ENCODE measurements around the gene ZMYM3. TPM values are rescaled to one million over a fixed set of nuclear protein-coding genes. Genes with fewer than 3 reads are reported as not detected.

ZMYM3 gene
- total and polyA plus RNA-seq, 2 experiments from 2014 or later, result 31.0 to 71.1 TPM

GRCh38 chrX:71214152-71214551 is 39.8 kb downstream of the ZMYM3 start:
- H3K9me2 ChIP-seq (ENCODE audit: insufficient read depth), result no peaks in the 10 kb centered on the region
- H3K4me3 ChIP-seq, result no peak overlapping the region
- H3F3A ChIP-seq (replicated peaks; ENCODE audit: low read depth), result no peaks in the 10 kb centered on the region
- H3K27me3 Mint-ChIP-seq (ENCODE audit: insufficient read depth, low read depth, poor library complexity), result peaks cover 1% of the 10 kb centered on the region
- H3K9me3 Mint-ChIP-seq, result no peaks in the 10 kb centered on the region; the same call in 2 of the 3 replicates
- no peak overlapping the region for H3K4me2 ChIP-seq
- no peak overlapping the region for H3K4me3 Mint-ChIP-seq
- ATAC-seq (no peak), DNase-seq (ENCODE audit: low spot score) (no peak)
- no peaks in the 10 kb centered on the region for H3K79me2 ChIP-seq (replicated peaks; ENCODE audit: insufficient read depth)
- H3K27ac Mint-ChIP-seq, result no peak overlapping the region
- H3K4me1 ChIP-seq (ENCODE audit: insufficient read depth), result peaks cover 7% of the 10 kb centered on the region; the same call in 1 of the 2 replicates
- no peak overlapping the region for H2AFZ ChIP-seq
- H4K20me1 ChIP-seq (replicated peaks; ENCODE audit: insufficient read depth), result no peaks in the 10 kb centered on the region
- H3K4me1 Mint-ChIP-seq, result peaks cover 28% of the 10 kb centered on the region
- H3K36me3 Mint-ChIP-seq (ENCODE audit: low read depth), result no peaks in the 10 kb centered on the region
- TF ChIP-seq ETS1 (IDR thresholded peaks at IDR 0.05) (no peak), EZH2 (IDR thresholded peaks at IDR 0.05; ENCODE audit: low read depth, unreplicated experiment) (no peak), CTCF (conservative IDR thresholded peaks at IDR 0.05; ENCODE audit: low read depth in 2 of 2) (no peak), POLR2AphosphoS5 (IDR thresholded peaks at IDR 0.05; ENCODE audit: low read depth) (no peak), STAT1 (IDR thresholded peaks at IDR 0.05; ENCODE audit: unreplicated experiment) (no peak), NANOG (IDR thresholded peaks at IDR 0.05; ENCODE audit: borderline replicate concordance) (no peak), CREB1 (CRISPR knock-in tag; IDR thresholded peaks at IDR 0.05; ENCODE audit: low read depth) (no peak)
- no peaks in the 10 kb centered on the region for H3K36me3 ChIP-seq (ENCODE audit: insufficient read depth)
- no peaks in the 10 kb centered on the region for H3K27me3 ChIP-seq (ENCODE audit: insufficient read depth)
- no peak overlapping the region for H3K27ac ChIP-seq (ENCODE audit: low read depth)

- Histone ChIP-seq H3K4me1 (ENCODE audit: insufficient read depth) (peaks cover 7% of the 10 kb centered on the region; the same call in 1 of the 2 replicates), H2AFZ (no peak overlapping the region), H3K27me3 (ENCODE audit: insufficient read depth) (no peaks in the 10 kb centered on the region), H3K79me2 (replicated peaks; ENCODE audit: insufficient read depth) (no peaks in the 10 kb centered on the region), H3K36me3 (ENCODE audit: insufficient read depth) (no peaks in the 10 kb centered on the region), H3F3A (replicated peaks; ENCODE audit: low read depth) (no peaks in the 10 kb centered on the region), H3K4me3 (no peak overlapping the region), H4K20me1 (replicated peaks; ENCODE audit: insufficient read depth) (no peaks in the 10 kb centered on the region), H3K27ac (ENCODE audit: low read depth) (no peak overlapping the region), H3K9me2 (ENCODE audit: insufficient read depth) (no peaks in the 10 kb centered on the region), H3K4me2 (no peak overlapping the region)
- ATAC-seq, result no peak
- Mint-ChIP-seq H3K4me1 (peaks cover 28% of the 10 kb centered on the region), H3K36me3 (ENCODE audit: low read depth) (no peaks in the 10 kb centered on the region), H3K4me3 (no peak overlapping the region), H3K9me3 (no peaks in the 10 kb centered on the region; the same call in 2 of the 3 replicates), H3K27ac (no peak overlapping the region), H3K27me3 (ENCODE audit: insufficient read depth, low read depth, poor library complexity) (peaks cover 1% of the 10 kb centered on the region)
- no peak for DNase-seq (ENCODE audit: low spot score)
- TF ChIP-seq STAT1 (IDR thresholded peaks at IDR 0.05; ENCODE audit: unreplicated experiment) (no peak), EZH2phosphoT487 (IDR thresholded peaks at IDR 0.05; ENCODE audit: unreplicated experiment) (no peak), JUNB (IDR thresholded peaks at IDR 0.05; ENCODE audit: unreplicated experiment) (no peak), ZNF331 (CRISPR knock-in tag; IDR thresholded peaks at IDR 0.05; ENCODE audit: low read depth) (no peak), CREB1 (CRISPR knock-in tag; IDR thresholded peaks at IDR 0.05; ENCODE audit: low read depth) (no peak), POLR2AphosphoS5 (IDR thresholded peaks at IDR 0.05; ENCODE audit: low read depth) (no peak), EZH2 (IDR thresholded peaks at IDR 0.05; ENCODE audit: low read depth, unreplicated experiment) (no peak), ETS1 (IDR thresholded peaks at IDR 0.05) (no peak), ZNF114 (CRISPR knock-in tag; IDR thresholded peaks at IDR 0.05) (no peak), ZNF462 (CRISPR knock-in tag; IDR thresholded peaks at IDR 0.05) (no peak)
These were observed 41.4 kb downstream of the ZMYM3 start for GRCh38 chrX:71212536-71212935.
